Mucosa of rectum (tissue), 2 donors: Measurements from ENCODE around the gene CSF2RB.
A peak's percentile ranks its signal among the peaks of the same experiment; 100 is the strongest.

ENCODE experiments used
- H3K27ac ChIP-seq, 2 donors: one replicate each; pipeline ENCODE4 v1.7.0; 2013; ENCODE audit warnings: inconsistent platforms in 2 of 2, low read depth in 2 of 2, low read length in 2 of 2
- H3K27me3 ChIP-seq, 2 donors: one replicate each; pipeline ENCODE4 v1.7.0; 2013; ENCODE audit warnings: low read length in 2 of 2; ENCODE audit not compliant: control insufficient read depth in 2 of 2, insufficient read depth in 2 of 2
- H3K36me3 ChIP-seq, 2 donors: one replicate each; pipeline ENCODE4 v1.7.0; 2013; ENCODE audit warnings: low read length in 2 of 2; ENCODE audit not compliant: control insufficient read depth in 2 of 2, insufficient read depth in 2 of 2
- H3K4me1 ChIP-seq, 2 donors: one replicate each; pipeline ENCODE4 v1.7.0; 2013; ENCODE audit warnings: low read length in 2 of 2, mild to moderate bottlenecking in 1 of 2; ENCODE audit not compliant: control insufficient read depth in 2 of 2, insufficient read depth in 2 of 2
- H3K4me3 ChIP-seq, 2 donors: one replicate each; pipeline ENCODE4 v1.7.0; 2013; ENCODE audit warnings: low read length in 2 of 2
- H3K9ac ChIP-seq, 2 donors: one replicate each; pipeline ENCODE4 v1.7.0; 2013; ENCODE audit warnings: low read length in 2 of 2, low read depth in 1 of 2, mild to moderate bottlenecking in 1 of 2
- H3K9me3 ChIP-seq, 2 donors: one replicate each; pipeline ENCODE4 v1.7.0; 2013; ENCODE audit warnings: low read length in 2 of 2; ENCODE audit not compliant: control insufficient read depth in 2 of 2
- donor health status: healthy.
- donor health status: Normal muscosa, but diverticular disease.

The CSF2RB gene

DNA sequence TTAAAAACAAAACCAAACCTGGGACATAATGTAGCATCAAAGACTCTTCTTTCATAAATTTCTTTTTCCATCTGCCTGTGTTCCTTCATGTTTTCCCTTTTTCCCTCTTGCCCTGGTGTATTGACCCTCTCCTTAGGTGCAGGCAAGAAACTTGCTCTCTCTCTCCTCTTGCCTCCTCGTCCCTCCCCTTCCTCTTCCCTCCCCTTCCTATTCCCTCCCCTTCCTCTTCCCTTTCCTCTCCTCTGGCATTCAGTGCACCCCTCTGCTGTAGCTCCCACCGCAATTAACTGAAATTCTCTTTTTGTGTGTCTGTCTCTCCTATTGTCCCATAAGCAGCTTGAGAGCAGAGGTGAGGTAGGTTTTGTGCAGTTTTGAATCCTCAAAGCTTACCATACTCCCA lies 49.9 kb downstream of the CSF2RB start:
- Histone ChIP-seq H3K9ac (no peak overlapping the region), H3K36me3 (no peaks in the 10 kb centered on the region), H3K9me3 (no peaks in the 10 kb centered on the region), H3K4me1 (no peaks in the 10 kb centered on the region), H3K27ac (no peak overlapping the region), H3K4me3 (no peak overlapping the region), H3K27me3 (no peaks in the 10 kb centered on the region)

DNA sequence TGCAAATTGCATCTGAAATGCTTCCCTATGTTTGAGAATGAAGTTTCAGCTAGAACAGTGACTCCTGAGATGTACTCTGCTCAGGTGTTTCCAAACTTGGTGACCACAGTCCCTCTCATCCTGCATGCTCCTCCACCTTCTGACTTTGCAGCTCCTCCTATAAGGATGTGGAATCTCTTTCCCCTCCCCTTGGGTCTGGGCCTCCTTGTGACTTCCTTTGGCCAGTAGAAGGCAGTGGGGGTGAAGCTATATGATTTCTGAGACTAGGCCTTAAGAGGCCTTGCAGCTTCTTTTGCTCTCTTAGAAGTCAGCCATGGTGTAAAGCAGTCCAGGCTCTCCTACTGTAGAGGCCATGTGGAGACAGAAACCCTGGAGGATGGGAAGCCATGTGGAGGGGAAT lies 50.7 kb downstream of the CSF2RB start:
- H3K4me3 ChIP-seq: no peak overlapping the region
- H3K4me1 ChIP-seq: no peaks in the 10 kb centered on the region
- no peaks in the 10 kb centered on the region for H3K36me3 ChIP-seq
- no peaks in the 10 kb centered on the region for H3K9me3 ChIP-seq
- H3K27me3 ChIP-seq: no peaks in the 10 kb centered on the region
- no peak overlapping the region for H3K9ac ChIP-seq
- H3K27ac ChIP-seq: no peak overlapping the region

DNA sequence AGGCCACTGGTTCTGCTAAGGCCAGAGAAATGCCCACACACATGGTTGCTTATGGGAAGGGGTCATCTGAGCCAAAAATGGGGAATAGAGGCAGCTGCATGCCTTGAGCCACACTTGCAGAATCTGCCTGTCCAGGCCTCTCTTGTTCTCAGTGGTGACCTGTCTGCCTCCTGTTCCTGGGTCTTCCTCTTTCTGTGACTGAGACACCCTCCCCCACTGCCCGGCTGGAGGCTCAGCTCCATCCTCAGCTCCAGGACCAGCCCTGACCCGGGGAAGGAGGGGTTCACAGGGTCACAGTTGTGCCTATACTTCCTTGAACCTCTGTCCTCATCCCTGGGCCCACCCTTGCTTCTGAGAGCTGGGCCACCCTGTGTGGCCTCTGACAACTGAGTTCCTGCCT lies 52.3 kb downstream of the CSF2RB start:
- no peak overlapping the region for H3K27ac ChIP-seq
- H3K9ac ChIP-seq: no peak overlapping the region
- H3K27me3 ChIP-seq: no peaks in the 10 kb centered on the region
- no peak overlapping the region for H3K4me3 ChIP-seq
- no peaks in the 10 kb centered on the region for H3K36me3 ChIP-seq
- no peaks in the 10 kb centered on the region for H3K9me3 ChIP-seq
- no peaks in the 10 kb centered on the region for H3K4me1 ChIP-seq

DNA sequence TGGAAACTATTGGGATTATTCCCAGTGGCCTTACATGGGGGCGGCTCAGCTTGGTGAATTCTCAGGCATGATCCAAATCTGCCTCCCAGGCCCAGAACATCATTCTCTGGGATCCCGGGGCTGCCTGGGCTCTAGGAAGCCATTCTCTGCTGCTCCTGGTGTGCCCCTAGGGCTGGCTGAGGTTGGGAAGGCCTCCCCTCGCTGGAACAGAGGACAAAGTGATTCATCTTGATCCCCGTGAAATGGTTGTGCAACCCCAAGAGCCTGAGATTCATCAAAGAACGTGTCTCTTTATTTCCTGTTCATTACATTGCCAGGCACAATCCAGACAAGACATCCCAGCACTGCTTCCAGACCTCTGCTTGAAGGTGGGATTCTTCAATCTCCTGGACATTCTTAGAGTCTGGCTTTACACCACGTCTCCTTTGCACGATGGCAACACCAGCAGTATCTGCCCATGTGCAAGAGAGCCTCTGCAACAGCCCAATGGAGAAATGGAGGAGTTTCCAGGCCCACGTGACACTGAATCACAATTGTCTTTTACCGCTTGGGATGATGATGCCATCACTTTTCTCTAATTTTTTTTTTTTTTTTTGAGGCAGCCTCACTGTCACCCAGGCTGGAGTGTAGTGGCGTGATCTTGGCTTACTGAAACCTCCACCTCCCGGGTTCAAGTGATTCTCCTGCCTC lies 53.6 kb downstream of the CSF2RB start:
- Histone ChIP-seq H3K27ac (no peak overlapping the region), H3K9me3 (no peaks in the 10 kb centered on the region), H3K36me3 (no peaks in the 10 kb centered on the region), H3K27me3 (no peaks in the 10 kb centered on the region), H3K4me1 (peaks cover 0 to 4% of the 10 kb centered on the region in 2 donors), H3K4me3 (no peak overlapping the region), H3K9ac (no peak overlapping the region)

DNA sequence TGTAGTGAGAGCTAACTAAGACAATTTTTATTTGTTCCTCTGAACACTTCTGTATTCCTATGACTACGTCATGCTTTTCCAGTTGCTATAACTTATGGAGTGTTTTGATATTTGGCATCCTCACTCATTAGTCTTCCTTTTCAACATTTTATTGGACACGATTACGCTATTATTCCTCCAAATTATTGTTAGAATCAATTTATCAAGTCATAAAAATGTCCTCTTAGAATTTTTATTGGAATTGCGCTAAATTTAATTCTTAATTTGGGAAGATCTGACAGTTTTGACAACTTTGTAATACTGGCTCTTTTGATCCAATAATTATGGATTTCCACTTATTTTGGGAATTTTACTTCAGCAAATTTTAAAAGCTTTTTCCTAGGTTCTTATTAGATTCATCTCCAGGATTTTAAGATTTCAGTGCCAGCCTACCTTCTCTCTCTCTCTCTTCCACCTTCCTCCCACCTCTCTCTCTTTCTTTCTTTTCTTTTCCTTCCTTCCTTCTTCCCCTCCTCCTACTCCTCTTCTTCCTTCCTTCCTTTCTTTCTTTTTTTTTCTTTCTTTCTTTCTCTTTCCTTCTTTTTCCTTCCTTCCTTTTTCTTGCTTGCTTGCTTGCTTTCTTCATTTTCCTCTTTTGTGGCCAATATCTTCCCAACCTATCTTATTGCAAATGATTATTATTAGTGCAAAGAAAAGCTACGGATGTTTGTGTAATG lies 55.0 kb downstream of the CSF2RB start:
- Histone ChIP-seq H3K27me3 (no peaks in the 10 kb centered on the region), H3K9ac (no peak overlapping the region), H3K36me3 (no peaks in the 10 kb centered on the region), H3K27ac (no peak overlapping the region), H3K4me1 (peaks cover 0 to 4% of the 10 kb centered on the region in 2 donors), H3K9me3 (no peaks in the 10 kb centered on the region), H3K4me3 (no peak overlapping the region)

DNA sequence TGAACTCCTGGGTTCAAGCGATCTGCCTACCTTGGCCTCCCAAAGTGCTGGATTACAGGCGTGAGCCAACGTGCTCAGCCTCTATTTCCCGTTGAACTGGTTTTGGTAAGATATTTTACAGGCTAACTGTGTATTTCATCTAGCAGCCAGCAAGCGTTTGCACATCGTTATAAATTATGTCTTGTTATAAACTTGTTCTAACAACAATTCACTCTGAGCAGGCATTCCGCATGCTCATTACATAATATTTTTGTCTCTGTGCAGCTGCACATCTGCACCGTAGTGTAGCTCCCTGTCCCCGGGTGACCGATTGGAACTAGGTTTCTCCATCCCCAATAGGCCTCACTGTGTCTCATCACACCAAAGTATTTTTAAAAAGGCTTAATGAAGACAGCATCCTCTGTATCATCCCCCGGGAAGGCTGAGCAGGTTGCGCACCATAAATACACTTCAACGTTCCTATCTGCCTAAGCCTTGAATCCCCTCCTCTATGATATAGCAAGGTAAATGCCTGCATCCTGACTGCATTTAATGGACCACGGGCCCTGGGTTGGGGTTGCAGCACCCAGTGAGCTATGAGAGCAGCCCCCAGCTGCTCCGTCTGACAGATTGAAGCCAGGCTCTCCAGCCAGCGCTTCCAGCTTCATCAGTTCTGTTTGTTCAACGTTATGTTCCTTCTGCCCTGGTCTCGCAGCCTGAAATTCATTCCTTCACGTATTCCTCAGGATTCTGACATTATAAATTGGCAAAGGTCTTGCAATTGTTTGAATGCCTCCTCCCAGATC lies 58.1 kb downstream of the CSF2RB start:
- Histone ChIP-seq H3K36me3 (no peaks in the 10 kb centered on the region), H3K9ac (no peak overlapping the region), H3K4me3 (no peak overlapping the region), H3K4me1 (peaks cover 0 to 4% of the 10 kb centered on the region in 2 donors), H3K27ac (peak overlapping the region in 1 of 2 donors; percentile 32), H3K9me3 (no peaks in the 10 kb centered on the region), H3K27me3 (no peaks in the 10 kb centered on the region)

DNA sequence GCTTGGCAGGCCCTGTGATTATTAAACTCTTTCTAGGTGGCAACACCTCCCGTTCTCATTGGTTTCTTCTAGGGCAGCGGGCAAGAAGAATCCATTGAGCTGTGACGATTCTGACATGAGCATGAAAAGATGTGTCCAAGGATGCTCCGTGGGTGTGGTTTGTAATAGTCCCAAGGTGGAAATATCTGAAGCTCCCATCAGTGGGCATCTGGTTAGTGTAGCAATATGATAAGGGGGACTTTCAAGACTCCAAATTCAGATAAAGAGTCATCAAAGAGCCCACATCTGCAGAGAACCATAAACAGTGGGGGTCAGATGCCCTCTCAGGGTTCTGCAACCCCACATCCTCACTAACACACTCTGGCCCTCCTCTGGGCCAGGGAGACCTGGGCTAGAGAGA lies 63.2 kb downstream of the CSF2RB start:
- Histone ChIP-seq H3K4me3 (no peak overlapping the region), H3K36me3 (no peaks in the 10 kb centered on the region), H3K27ac (no peak overlapping the region), H3K9me3 (no peaks in the 10 kb centered on the region), H3K4me1 (peaks cover 3 to 4% of the 10 kb centered on the region in 2 donors), H3K9ac (no peak overlapping the region), H3K27me3 (no peaks in the 10 kb centered on the region)

DNA sequence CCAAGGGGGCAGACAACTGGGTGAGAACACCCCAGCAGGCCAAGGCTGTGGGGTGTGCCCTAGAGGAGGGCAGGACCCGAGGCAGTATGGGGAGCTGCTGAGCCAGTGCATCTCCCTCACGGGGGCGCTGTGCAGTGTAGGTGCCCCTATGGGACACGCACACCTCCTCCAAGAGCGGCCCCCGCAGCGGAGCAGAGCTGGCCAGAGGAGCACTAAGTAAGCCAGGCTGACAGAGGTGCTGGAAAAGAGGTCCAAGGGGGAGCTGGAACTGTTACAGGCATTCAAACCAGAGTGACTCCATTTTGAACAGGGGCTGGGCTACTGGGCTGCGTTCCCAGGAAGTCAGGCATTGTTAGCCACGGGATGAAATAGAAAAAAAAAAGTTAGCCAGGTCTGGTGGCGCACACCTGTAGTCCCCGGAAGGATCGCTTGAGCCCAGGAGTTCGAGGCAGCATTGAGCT lies 64.0 kb downstream of the CSF2RB start:
- peak overlapping the region; percentile 56 to 66 for H3K9ac ChIP-seq
- peaks cover 3 to 4% of the 10 kb centered on the region in 2 donors for H3K4me1 ChIP-seq
- peak overlapping the region; percentile 62 to 69 for H3K4me3 ChIP-seq
- peaks cover 0 to under 1% of the 10 kb centered on the region in 2 donors for H3K27me3 ChIP-seq
- H3K36me3 ChIP-seq: no peaks in the 10 kb centered on the region
- H3K27ac ChIP-seq: peak overlapping the region in 1 of 2 donors; percentile 23
- no peaks in the 10 kb centered on the region for H3K9me3 ChIP-seq

DNA sequence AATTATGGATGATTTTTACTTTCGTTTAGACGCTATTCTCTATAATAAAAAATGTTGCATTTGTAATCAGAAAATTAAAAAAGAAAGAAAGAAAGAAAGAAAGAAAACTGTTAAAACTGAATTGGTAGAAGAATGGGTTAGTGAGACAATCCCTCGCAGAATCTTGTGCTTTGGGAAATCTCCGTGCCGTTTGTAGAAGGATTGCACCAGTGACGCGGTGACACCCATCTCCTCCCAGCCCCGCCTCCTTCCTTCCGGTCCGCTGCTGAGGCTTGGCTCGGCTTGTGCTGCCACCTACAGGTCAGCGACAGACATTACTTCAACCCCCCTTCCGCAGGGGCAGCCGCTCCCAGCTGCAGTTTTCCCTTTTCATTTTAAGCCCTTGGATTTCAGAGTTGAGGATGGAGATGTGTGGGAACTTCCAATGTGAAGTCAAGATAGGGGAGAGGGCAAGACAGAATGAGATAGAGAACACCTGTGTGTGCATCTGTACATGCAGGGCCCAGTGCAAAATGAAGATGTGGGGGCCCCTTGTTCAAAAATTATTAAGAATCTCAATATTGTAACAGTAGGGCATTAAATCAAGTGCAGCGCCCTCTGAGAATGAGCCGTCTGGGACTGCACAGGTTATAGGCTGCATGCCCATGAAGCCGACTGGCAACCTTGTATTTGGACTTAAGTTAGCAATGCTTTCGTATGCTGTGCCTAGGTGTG lies 64.7 kb downstream of the CSF2RB start:
- no peaks in the 10 kb centered on the region for H3K9me3 ChIP-seq
- peak overlapping the region; percentile 56 to 66 for H3K9ac ChIP-seq
- H3K27ac ChIP-seq: peak overlapping the region in 1 of 2 donors; percentile 23
- no peaks in the 10 kb centered on the region for H3K36me3 ChIP-seq
- peak overlapping the region; percentile 62 to 69 for H3K4me3 ChIP-seq
- peaks cover 0 to 5% of the 10 kb centered on the region in 2 donors for H3K27me3 ChIP-seq
- H3K4me1 ChIP-seq: peaks cover 3 to 4% of the 10 kb centered on the region in 2 donors
